SKM-1 treated with dmso at 0.1 percent for 144 hours (cell line): ENCODE data around the gene SHISA6.

Source experiments
- DNase-seq: peaks from one replicate; lab custom pipeline; 2025; ENCODE audit not compliant: unreplicated experiment; lab: John Stamatoyannopoulos, UW

The SHISA6 gene

GRCh38 chr17:11264183-11264871 lies 23.3 kb downstream of the SHISA6 start:
- DNase-seq, result no peak

DNA sequence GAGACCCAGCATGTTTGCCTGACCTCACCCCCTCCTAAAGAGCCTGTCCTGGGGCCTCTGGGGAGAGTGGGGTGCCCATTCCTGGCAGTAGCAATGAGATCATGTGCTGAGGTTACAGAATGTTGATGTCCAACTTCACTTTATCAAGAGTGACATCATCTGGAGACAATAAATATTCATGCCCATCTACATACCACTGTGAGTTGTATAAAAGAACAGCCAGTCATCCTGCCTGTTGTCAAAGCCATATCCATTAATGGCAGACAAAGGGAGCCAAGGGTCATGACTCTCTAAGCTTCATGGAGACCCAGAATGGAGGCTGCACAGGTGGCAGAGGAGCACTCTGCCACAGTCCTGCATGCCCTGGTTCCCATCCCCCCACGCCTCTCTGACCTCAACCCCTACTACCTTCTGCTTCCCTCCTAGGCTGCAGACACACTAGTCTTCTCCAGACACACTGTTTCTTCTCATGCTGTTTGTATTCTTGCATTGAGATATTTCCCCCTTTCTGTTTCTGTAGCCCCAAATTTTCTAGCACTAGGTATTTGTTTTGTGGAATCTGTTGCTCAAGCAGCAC lies 27.1 kb downstream of the SHISA6 start:
- DNase-seq, result no peak

- no peak for DNase-seq
These were observed 28.2 kb downstream of the SHISA6 start for GRCh38 chr17:11269210-11269609.

DNA sequence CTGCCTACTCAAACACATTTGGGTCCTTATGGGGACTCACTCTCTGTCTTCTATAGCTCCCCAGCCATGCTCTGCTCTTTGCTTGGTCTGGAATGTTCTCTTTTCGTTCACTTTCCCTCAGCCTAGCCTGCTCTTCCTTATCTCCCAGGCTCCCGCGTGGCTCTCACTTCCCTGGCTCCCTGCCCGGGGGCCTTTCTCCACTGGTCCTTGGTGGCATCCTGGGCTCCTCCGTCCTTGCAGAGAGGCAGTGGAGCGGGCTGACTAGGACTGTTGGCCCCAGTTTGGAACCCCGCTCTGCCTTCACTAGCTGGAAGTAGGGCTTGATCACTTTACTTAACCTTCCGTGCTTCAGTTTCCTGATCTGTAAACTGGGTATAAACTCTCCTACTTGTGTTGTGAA lies 31.2 kb downstream of the SHISA6 start:
- DNase-seq, result no peak

DNA sequence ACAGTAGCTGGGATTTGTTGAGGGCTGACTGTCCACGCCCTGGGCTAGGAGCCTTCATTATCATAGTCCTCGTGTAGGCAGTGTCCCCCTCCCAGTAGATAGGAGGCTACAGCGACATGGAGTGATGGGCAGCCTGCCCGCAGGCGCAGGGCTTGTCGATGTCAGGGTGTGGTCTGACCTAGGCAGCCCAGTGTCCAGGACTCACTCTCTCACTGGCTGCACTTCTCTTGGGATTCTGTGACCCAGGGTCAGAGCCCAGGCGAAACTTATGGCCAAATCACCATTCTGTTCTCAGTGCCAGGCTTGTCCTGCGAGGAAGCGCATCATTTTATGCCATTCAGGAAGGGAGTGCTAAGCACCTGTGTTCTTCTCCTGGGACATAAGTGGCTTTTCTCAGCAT lies 32.6 kb downstream of the SHISA6 start:
- no peak for DNase-seq

DNA sequence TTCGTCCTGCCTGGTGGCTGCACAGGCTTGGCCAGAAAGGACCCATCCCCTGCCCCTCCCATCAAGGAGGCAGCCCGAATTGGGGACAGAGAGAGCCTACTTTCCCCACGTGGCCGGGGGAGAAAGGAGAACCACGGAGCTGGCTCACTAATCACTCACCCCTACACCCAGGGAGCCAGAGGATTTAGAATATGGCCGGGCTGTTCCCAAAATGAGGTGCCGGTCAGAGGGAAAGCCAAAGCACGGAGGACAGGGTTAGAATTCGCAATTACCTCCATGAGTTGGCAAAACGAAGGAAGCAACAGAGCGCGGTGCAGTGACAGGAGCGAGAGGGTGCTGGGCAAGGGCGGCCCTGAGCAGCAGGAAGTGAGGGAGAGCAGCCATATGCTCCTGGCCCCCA lies 33.1 kb downstream of the SHISA6 start:
- no peak for DNase-seq

GRCh38 chr17:11276486-11276885 lies 35.5 kb downstream of the SHISA6 start:
- no peak for DNase-seq

DNA sequence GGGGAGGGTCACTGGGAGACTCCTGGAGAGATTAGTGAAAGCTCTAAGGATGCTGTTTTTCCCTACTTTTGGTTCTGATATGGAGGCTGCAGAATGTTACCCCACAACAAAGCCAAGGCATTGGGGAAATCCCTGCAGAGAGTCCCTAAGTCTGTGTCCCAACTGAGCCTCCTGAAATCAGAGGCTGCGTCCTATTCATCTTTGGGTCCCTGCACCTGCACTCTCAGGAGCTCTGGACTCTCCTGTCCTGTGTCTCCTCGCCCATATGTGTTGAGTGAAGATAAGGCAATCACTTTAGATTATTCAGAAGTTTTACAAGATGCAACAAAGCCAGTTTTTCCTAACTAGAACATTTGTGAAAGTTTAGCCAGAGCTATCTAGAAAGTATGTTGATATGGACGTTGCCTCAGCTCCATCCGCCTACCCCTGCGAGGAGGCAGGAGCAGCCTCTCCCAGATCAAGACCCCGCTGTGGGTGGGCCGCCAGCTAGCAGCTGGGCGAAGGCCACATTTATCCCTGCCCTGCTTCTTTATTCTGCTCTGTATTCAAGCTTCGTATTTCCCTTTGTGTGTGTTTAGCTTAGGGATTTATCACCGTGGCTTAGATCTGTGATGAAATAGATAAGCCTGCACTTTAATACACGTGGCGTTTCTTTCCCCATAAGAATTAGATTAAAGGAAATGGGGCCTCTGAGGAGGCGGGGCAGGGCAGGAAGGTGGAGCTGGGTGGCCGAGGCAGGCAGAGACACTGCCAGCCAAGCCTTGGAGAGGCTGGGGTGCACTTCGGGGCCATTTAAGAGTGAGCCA lies 37.4 kb downstream of the SHISA6 start:
- DNase-seq, result no peak

DNA sequence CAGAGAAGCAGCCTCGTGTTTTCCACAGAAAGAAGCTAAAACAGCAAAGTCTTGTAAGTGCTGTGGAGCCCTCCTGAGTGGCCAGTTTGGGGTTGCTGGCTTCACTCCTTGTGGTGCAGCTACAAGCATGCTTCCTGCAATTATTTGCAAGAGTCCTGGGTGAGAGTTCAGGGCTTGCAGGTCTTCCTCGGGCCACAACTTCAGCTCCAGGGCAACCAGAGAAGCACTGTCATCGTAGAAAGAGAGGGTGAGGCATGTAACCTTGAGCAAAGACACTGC lies 37.9 kb downstream of the SHISA6 start:
- no peak for DNase-seq

- no peak for DNase-seq
These were observed 38.8 kb downstream of the SHISA6 start for GRCh38 chr17:11279776-11280344.

DNA sequence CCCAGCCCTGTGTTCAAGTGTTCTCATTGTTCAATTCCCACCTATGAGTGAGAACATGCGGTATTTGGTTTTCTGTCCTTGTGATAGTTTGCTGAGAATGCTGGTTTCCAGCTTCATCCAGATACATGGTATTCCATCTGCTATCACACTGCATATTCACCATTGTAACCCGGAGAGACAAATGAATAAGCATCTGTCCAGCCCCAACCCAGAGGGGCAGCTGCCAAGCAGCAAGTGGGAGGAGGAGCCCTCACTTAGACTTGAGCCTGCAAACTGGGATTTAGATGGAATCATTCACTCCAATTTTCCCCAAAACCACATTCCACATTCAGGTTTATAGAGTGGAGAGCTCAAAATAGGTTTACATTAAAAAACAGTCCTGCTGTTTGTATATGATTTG lies 41.6 kb downstream of the SHISA6 start:
- no peak for DNase-seq

DNA sequence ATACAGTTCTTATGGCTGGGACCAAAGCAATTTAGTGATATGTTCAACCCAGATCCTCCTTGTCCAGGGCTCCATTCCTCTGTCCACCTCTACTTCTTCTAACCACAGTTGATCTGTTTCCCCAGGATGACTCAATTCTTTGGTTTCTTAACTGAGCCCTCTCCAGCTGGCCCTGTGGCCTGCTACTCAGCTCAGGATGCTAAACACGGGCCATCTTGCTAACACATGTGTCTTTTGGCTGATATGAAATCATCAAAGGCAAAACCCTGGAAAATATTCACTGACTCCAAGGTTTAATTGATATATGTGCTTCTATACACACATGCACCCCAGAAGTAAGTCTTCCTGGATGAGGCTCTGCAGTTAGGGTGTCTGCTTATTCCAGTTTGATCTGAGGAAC lies 43.8 kb downstream of the SHISA6 start:
- DNase-seq, result no peak

- no peak for DNase-seq
These were observed 44.9 kb downstream of the SHISA6 start for GRCh38 chr17:11285946-11286345.

DNA sequence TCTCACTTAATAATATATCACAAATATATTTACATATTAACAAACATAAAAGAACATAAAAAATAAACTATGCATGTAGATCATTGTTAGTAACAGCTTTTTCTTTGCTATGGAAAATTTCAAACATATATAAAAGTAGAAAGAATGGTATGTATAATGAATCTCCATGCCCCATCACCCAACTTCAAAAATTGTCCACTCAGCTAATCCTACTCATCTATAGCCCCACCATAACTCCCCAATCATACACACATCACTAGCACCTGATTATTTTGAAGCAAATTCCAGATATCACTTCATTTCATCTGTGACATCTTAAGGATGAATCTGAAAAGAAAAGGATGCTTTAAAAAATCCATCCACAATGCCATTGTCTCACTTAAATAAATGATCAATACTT lies 46.8 kb downstream of the SHISA6 start:
- no peak for DNase-seq

- no peak for DNase-seq
These were observed 49.8 kb downstream of the SHISA6 start for GRCh38 chr17:11290814-11291213.

GRCh38 chr17:11292491-11292890 lies 51.5 kb downstream of the SHISA6 start:
- DNase-seq, result no peak

DNA sequence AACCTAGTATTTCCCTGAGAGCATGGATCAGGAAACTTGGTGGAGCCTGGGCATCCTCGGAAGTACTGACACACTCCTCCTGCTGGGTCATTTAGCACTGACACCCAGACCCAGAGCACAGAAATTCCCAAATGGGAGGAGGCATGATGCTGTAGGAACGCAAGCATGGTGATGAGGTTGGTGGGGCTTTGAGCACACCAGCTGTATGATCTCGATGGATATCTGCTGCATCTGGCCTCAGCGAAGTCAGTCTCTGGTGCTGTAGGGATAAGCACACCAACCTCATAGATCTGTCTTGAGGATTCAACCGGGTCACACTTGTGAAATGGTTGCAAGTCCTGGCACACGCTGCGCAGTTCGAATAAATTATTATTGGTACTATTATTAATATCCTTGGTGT lies 52.5 kb downstream of the SHISA6 start:
- DNase-seq, result no peak

DNA sequence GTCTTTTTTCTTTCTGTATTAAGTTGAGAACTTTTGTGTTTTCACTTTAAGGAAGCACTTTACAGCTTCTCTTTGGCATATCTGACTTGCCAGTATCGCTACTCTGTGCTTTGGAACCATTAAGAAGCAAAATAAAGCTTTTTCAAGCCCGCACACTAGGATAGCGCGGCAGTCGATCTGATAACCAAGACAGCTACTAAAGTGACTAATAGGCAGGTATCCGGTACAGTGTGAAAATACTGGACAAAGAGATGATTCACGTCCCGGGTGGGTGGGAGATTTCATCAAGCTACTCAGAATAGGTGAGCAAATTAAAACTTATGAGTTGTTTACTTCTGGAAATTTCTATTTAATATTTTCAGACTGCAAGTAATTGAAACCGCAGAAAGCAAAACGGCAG lies 53.8 kb downstream of the SHISA6 start:
- no peak for DNase-seq

GRCh38 chr17:11296994-11297393 lies 56.0 kb downstream of the SHISA6 start:
- DNase-seq, result no peak

DNA sequence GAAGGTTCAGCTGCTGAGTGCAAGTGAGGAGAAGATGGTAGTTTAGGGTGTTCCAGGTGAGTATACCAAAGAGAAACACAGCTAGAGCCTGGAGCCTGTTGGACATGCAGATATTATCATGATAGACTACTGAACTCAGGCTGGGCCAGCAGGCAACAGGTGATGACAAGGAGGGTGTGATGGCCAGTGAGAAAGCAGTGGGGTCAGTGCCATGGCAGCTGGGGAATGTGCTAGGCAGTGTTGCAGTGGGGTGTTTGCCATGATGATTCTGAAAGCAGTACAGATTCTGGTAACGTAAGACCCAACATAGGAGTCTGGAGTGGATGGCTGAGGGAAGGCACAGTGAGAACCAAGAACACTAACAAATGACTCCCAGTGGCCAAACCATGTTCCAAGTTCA lies 57.4 kb downstream of the SHISA6 start:
- DNase-seq, result no peak

GRCh38 chr17:11300201-11300600 lies 59.2 kb downstream of the SHISA6 start:
- no peak for DNase-seq

GRCh38 chr17:11300738-11301137 lies 59.7 kb downstream of the SHISA6 start:
- DNase-seq, result no peak
